Measurements from ENCODE around the gene STPG4.

STPG4 gene

DNA sequence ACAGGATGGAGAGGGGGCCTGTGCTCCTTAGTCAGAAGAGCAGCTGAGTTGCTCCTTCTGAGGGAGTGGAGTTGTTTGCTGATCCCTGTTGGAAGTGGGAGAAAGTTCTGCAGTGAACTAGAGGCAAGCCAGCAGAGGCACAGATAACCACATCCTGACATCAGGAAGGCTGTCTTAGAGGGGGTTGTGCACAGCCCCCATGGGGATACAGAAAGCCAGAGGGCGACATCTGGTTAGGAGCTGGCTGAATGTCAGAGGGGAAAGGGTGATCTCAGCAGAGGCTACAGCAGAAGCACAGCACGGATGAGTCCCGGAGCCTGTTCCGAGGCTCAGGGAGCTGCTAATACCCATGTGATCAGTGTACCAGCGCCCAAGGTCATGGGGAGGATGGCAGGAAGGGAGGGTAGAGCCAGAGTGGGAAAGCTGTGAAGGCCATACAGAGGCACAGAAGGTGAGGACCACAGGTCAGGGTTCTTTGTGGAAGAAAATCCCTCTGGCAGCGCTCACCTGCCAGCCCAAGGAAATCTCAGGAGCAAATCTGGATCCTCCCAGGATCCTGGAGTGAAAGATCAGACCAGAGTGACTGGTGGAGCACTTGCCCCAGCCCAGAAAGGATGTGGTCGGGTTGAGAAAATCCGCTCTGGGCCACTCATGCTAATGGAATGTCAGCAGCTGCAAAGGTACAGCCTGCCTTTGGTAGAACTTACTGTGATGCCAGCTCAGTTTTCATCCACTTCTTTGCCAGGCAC is 111.8 kb downstream of the STPG4 start:
- Histone ChIP-seq H3K4me3 (ENCODE audit: extremely low read depth, insufficient read depth, low read length, poor library complexity, severe bottlenecking) (no peak overlapping the region), H3K4me1 (ENCODE audit: control insufficient read depth, insufficient read depth, low read length, poor library complexity, severe bottlenecking) (peaks cover 44% of the 10 kb centered on the region), H3K9me3 (ENCODE audit: control insufficient read depth, low read length) (no peaks in the 10 kb centered on the region), H3K27ac (ENCODE audit: low read depth, low read length, severe bottlenecking) (peak overlapping the region; percentile 93), H3K36me3 (ENCODE audit: control insufficient read depth, insufficient read depth, low read length) (peaks cover 38% of the 10 kb centered on the region)
- 64 to 65% methylated on average over 6 to 8 of the region's 8 CpGs for WGBS, 2 experiments (ENCODE audit: insufficient coverage in 2 of 2)

DNA sequence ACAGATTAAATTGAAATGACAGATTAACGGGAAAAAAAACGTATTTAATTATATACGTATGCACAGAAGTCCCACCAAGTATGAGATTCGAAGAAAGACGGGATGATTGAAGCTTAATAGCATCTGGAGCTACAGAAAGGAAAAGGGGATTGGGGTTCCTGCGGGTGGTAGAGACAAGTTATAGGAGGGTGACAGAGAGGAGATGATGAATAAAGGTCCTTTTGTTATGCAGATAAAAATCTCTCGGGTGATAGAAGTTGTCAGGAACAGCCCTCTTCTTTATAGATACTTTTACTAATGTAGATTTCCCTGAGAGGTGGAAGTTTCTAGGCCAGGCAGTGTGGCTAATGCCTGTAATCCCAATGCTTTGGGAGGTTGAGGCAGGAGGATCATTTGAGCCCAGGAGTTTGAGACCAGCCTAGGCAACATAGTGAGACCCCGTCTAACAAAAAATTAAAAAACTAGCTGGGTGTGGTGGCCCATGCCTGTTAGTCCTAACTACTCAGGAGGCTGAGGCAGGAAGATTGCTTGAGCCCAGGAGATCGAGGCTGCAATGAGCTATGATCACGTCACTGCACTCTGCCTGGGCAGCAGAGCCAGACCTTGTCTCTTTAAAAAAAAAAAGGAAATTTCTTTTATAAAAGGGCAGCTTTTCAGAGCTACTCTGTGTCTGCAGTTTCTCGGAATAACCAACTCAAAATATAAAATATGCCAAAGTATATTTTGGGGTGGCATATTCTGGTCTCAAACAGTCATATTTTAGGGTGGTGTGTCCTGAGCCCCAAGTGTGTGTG is 113.0 kb downstream of the STPG4 start:
- 78 to 88% methylated on average over 9 of the region's 11 CpGs for WGBS, 2 experiments (ENCODE audit: insufficient coverage in 2 of 2)
- H3K36me3 ChIP-seq (ENCODE audit: control insufficient read depth, insufficient read depth, low read length), result peaks cover 36% of the 10 kb centered on the region
- no peaks in the 10 kb centered on the region for H3K9me3 ChIP-seq (ENCODE audit: control insufficient read depth, low read length)
- peaks cover 52% of the 10 kb centered on the region for H3K4me1 ChIP-seq (ENCODE audit: control insufficient read depth, insufficient read depth, low read length, poor library complexity, severe bottlenecking)
- H3K27ac ChIP-seq (ENCODE audit: low read depth, low read length, severe bottlenecking), result peak overlapping the region; percentile 93
- no peak overlapping the region for H3K4me3 ChIP-seq (ENCODE audit: extremely low read depth, insufficient read depth, low read length, poor library complexity, severe bottlenecking)

DNA sequence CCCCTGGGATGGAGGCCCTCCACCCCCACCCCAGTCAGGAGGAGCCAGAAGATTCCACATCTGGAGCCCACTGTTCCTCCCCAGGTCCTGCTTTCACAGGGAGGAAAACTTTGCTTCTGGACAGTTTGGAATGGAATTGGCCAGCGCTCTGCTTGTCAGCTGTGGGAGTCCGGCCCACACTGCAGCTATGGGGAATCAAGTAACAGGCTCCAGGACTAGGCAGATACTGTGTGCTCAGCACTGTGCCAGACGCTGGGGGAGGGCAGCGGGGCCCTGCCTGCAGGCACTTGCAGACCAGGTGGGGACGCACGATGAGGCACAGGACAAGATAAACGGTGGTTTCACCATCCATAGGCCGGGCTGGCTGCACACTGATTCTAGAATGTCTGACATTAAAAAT is 114.0 kb downstream of the STPG4 start:
- no peaks in the 10 kb centered on the region for H3K9me3 ChIP-seq (ENCODE audit: control insufficient read depth, low read length)
- no peak overlapping the region for H3K4me3 ChIP-seq (ENCODE audit: extremely low read depth, insufficient read depth, low read length, poor library complexity, severe bottlenecking)
- no peak overlapping the region for H3K27ac ChIP-seq (ENCODE audit: low read depth, low read length, severe bottlenecking)
- WGBS, 2 experiments (ENCODE audit: insufficient coverage in 2 of 2), result 93% methylated on average over 8 of the region's 8 CpGs
- H3K36me3 ChIP-seq (ENCODE audit: control insufficient read depth, insufficient read depth, low read length), result peaks cover 30% of the 10 kb centered on the region
- H3K4me1 ChIP-seq (ENCODE audit: control insufficient read depth, insufficient read depth, low read length, poor library complexity, severe bottlenecking), result peaks cover 58% of the 10 kb centered on the region

DNA sequence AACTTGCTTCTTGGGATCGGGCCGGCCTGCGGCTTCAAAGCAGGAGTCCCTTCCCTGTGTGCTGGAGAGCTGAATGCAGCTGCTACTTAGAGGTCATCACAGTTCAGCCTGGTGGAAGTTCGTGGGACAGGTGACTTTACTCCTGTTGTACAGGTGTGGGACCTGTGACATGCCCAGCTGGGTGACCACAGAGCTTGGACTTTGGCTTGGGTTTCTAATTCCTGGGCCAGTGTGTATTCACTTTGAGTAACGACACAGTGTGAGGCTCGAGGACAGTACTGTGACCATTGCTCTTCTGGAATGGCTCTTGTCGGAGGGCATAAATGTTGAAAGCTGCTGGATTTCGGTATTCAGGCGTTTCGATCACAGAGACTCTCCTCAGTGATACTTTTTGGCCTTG is 114.5 kb downstream of the STPG4 start:
- Histone ChIP-seq H3K4me3 (ENCODE audit: extremely low read depth, insufficient read depth, low read length, poor library complexity, severe bottlenecking) (no peak overlapping the region), H3K4me1 (ENCODE audit: control insufficient read depth, insufficient read depth, low read length, poor library complexity, severe bottlenecking) (peaks cover 62% of the 10 kb centered on the region), H3K36me3 (ENCODE audit: control insufficient read depth, insufficient read depth, low read length) (peaks cover 26% of the 10 kb centered on the region), H3K9me3 (ENCODE audit: control insufficient read depth, low read length) (no peaks in the 10 kb centered on the region), H3K27ac (ENCODE audit: low read depth, low read length, severe bottlenecking) (no peak overlapping the region)
- WGBS, 2 experiments (ENCODE audit: insufficient coverage in 2 of 2), result 92 to 97% methylated on average over 10 of the region's 10 CpGs

DNA sequence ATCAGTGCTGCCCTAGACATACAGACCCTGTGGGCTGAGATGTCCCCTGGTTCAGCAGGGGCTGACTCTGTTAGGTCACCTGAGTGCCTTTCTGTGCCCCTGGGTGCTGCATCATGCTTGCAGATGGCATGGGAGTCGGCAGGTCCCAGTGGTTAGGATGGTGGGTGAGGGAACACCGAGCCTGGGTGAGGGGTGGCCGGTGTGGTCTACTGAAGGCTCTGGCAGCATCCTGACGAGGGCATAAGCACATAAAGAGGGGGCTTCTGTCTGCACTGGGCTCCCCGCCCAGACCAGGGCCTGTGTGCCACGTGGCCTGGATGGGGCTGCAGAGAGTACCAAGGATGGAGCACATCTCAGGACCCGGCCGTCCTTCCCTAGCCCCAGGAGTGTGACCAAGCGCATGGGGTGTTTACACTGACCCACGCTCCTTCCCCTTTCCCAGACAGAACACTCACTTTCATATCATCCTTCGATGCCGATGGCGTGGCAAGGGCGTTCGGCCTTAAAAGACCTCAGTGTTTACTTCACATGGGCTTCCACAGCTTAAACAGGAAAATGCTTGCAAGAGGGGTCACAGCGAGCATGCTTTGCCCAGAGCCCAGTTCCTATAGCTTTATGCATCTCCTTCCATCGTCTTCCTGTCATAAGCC is 115.1 kb downstream of the STPG4 start:
- Histone ChIP-seq H3K9me3 (ENCODE audit: control insufficient read depth, low read length) (no peaks in the 10 kb centered on the region), H3K36me3 (ENCODE audit: control insufficient read depth, insufficient read depth, low read length) (peaks cover 25% of the 10 kb centered on the region), H3K4me3 (ENCODE audit: extremely low read depth, insufficient read depth, low read length, poor library complexity, severe bottlenecking) (no peak overlapping the region), H3K4me1 (ENCODE audit: control insufficient read depth, insufficient read depth, low read length, poor library complexity, severe bottlenecking) (peaks cover 69% of the 10 kb centered on the region), H3K27ac (ENCODE audit: low read depth, low read length, severe bottlenecking) (no peak overlapping the region)
- 92 to 99% methylated on average over 14 to 17 of the region's 17 CpGs for WGBS, 2 experiments (ENCODE audit: insufficient coverage in 2 of 2)

DNA sequence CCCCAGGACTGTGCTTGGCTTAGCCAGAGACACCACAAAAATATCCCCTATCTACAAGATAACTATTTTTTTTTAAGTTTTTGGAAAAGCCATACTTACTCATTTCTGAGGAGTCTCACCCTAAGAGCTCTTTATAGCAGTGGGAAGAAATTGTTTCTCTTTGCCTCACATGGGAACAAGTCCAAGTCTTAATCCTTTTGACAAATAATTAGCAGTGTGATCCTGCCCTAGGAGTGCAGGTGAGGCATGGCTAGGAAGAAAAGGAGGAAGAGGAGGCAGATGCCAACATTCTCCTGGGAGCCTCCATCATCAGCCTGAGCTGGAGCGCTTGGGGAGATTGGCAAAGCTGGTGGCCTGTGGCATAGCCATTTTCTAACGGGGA is 115.6 kb downstream of the STPG4 start:
- H3K27ac ChIP-seq (ENCODE audit: low read depth, low read length, severe bottlenecking), result no peak overlapping the region
- peaks cover 20% of the 10 kb centered on the region for H3K36me3 ChIP-seq (ENCODE audit: control insufficient read depth, insufficient read depth, low read length)
- H3K4me1 ChIP-seq (ENCODE audit: control insufficient read depth, insufficient read depth, low read length, poor library complexity, severe bottlenecking), result peaks cover 72% of the 10 kb centered on the region
- no peaks in the 10 kb centered on the region for H3K9me3 ChIP-seq (ENCODE audit: control insufficient read depth, low read length)
- no peak overlapping the region for H3K4me3 ChIP-seq (ENCODE audit: extremely low read depth, insufficient read depth, low read length, poor library complexity, severe bottlenecking)
- WGBS, 2 experiments (ENCODE audit: insufficient coverage in 2 of 2), result 83 to 100% methylated on average over 2 of the region's 2 CpGs

DNA sequence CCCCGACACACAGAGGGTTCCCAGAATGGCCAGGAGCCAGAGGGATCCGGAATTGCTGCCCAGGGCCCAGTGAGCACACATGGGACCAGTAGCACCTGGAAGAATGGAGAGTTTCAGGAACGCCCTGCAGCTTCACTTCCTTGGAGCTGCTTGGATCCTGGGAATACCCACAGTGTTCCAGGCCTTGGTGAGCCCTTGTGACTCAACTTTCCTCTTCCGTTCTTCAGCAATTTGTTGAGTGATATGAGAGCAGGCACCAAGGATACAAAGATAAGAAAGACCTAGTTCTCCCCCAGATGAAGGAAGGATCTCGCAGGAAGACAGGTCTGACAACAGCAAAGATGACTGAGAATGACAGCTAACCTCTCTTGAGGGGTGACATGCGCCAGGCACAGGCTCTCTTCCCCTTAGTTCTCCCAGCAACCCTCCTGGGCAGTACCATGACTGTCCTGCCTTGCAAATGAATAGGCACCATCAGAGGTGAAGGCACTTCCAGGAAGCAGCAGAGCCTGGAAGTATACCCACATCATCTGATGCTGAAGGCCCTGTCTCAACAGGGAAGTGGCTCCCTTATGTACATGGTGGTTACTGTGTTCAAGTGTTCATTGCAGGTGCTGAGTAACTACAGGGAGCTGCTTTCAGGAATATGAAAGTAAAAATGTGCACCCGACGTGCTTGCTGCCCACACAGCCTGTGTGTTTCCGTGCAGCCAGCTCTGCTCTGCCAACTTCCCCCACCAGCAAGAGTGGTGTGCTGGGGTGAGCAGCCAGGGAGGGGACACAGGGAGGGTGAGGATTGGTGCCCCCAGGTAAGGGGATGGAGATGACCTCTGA is 116.2 kb downstream of the STPG4 start:
- 74 to 95% methylated on average over 4 to 7 of the region's 9 CpGs for WGBS, 2 experiments (ENCODE audit: insufficient coverage in 2 of 2)
- H3K36me3 ChIP-seq (ENCODE audit: control insufficient read depth, insufficient read depth, low read length), result peaks cover 19% of the 10 kb centered on the region
- H3K27ac ChIP-seq (ENCODE audit: low read depth, low read length, severe bottlenecking), result no peak overlapping the region
- H3K9me3 ChIP-seq (ENCODE audit: control insufficient read depth, low read length), result no peaks in the 10 kb centered on the region
- peaks cover 68% of the 10 kb centered on the region for H3K4me1 ChIP-seq (ENCODE audit: control insufficient read depth, insufficient read depth, low read length, poor library complexity, severe bottlenecking)
- H3K4me3 ChIP-seq (ENCODE audit: extremely low read depth, insufficient read depth, low read length, poor library complexity, severe bottlenecking), result no peak overlapping the region

DNA sequence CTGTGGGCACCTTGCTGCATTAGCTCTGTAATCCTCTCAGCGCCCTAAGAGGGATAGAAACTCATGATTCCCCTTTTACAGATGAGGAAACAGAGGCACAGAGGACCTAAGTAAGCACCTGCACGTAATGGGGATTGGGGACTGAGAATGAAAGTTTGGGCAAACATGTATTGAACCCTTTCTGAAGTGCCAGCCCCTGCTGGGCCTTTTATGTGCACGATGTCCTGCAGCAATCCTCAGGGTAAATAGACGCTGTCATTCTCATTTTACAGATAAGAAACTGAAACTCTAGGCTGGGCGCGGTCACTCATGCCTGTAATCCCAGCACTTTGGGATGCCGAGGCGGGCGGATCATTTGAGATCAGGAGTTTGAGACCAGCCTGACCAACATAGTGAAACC is 117.4 kb downstream of the STPG4 start:
- H3K4me3 ChIP-seq (ENCODE audit: extremely low read depth, insufficient read depth, low read length, poor library complexity, severe bottlenecking), result no peak overlapping the region
- H3K27ac ChIP-seq (ENCODE audit: low read depth, low read length, severe bottlenecking), result no peak overlapping the region
- peaks cover 69% of the 10 kb centered on the region for H3K4me1 ChIP-seq (ENCODE audit: control insufficient read depth, insufficient read depth, low read length, poor library complexity, severe bottlenecking)
- WGBS, 2 experiments (ENCODE audit: insufficient coverage in 2 of 2), result 74 to 97% methylated on average over 6 to 9 of the region's 9 CpGs
- H3K36me3 ChIP-seq (ENCODE audit: control insufficient read depth, insufficient read depth, low read length), result peaks cover 19% of the 10 kb centered on the region
- H3K9me3 ChIP-seq (ENCODE audit: control insufficient read depth, low read length), result no peaks in the 10 kb centered on the region

All from mesodermal cell (in vitro differentiated cells).